ENCODE data around the gene PIAS1. TPM values are rescaled to one million over a fixed set of nuclear protein-coding genes. Genes with fewer than 3 reads are reported as not detected.

The PIAS1 gene
- total and polyA plus RNA-seq, 9 of the 15 experiments (the other 6 are each of a cell fraction or from before 2014, with no cell fraction given), result 18.0 to 59.1 (median 28.5) TPM

GRCh38 chr15:68184616-68185480, 130.7 kb downstream of the PIAS1 start:
- Histone ChIP-seq H4K20me1 (replicated peaks; ENCODE audit: control insufficient read depth, insufficient read depth, low read length) (no peaks in the 10 kb centered on the region), H2AFZ (ENCODE audit: low read depth, low read length) (no peak overlapping the region), H3K27ac (ENCODE audit: extremely low read depth, low read depth, low read length) (no peak overlapping the region), H3K4me2 (ENCODE audit: insufficient read depth, low read length) (no peak overlapping the region), H3K79me2 (ENCODE audit: control insufficient read depth, insufficient read depth, low read length) (no peaks in the 10 kb centered on the region), H3K27me3 (ENCODE audit: control insufficient read depth in 2 of 2, insufficient read depth in 2 of 2, low read length in 2 of 2) (no peaks in the 10 kb centered on the region), H3K9me1 (ENCODE audit: control insufficient read depth, insufficient read depth, low read length) (no peaks in the 10 kb centered on the region), H3K4me3 (no peak overlapping the region), H3K9me3 (replicated peaks; ENCODE audit: control insufficient read depth, insufficient read depth, low read depth, low read length) (no peaks in the 10 kb centered on the region), H3K9ac (ENCODE audit: insufficient read depth in 1 of 2, low read depth in 2 of 2, low read length in 2 of 2) (no peak overlapping the region), H3K4me1 (replicated peaks in 1 of 2; ENCODE audit: control insufficient read depth in 2 of 2, insufficient read depth in 2 of 2, low read length in 2 of 2) (no peaks in the 10 kb centered on the region), H3K36me3 (ENCODE audit: control insufficient read depth, insufficient read depth, low read length) (peaks cover 88% of the 10 kb centered on the region)
- in situ Hi-C loops (cut with MboI) (no loop called here), intact Hi-C loops (cut with micrococcal nuclease) (no loop called here)
- WGBS (ENCODE audit: insufficient coverage, low coverage, missing lambda C conversion rate), result 90% methylated on average over 5 of the region's 5 CpGs
- POLR2A ChIA-PET, result interaction anchor here (1.2 kb wide), 1 partner anchor 332 kb away, joined by 3 read pairs; no protein-coding TSS in a partner anchor
- FAIRE-seq (peak; percentile 57), ATAC-seq (no peak), DNase-seq (ENCODE audit: extremely low read depth in 1 of 4, low spot score in 3 of 4) (no peak)
- TF ChIP-seq NR2C1 (IDR thresholded peaks at IDR 0.05) (no peak), NR2C1 (tag; IDR thresholded peaks at IDR 0.05) (no peak), MAFG (tag; conservative IDR thresholded peaks at IDR 0.05) (peak; percentile 70), ZKSCAN3 (CRISPR knock-in tag; IDR thresholded peaks at IDR 0.05) (no peak), MAFF (IDR thresholded peaks at IDR 0.05; ENCODE audit: low read length) (peak; percentile 34; the same call in 1 of the 2 replicates), CBX3 (IDR thresholded peaks at IDR 0.05; ENCODE audit: borderline replicate concordance in 1 of 2, low read length in 2 of 2) (no peak), ZBTB7A (IDR thresholded peaks at IDR 0.05; ENCODE audit: borderline replicate concordance, control insufficient read depth, low read depth, low read length) (no peak), KDM4B (IDR thresholded peaks at IDR 0.05; ENCODE audit: borderline replicate concordance in 2 of 2, low read depth in 1 of 2) (no peak), POLR2AphosphoS2 (IDR thresholded peaks at IDR 0.05; ENCODE audit: low read length) (no peak), C11orf30 (IDR thresholded peaks at IDR 0.05; ENCODE audit: low read depth) (peak; percentile 77), EP400 (IDR thresholded peaks at IDR 0.05) (no peak), CCAR2 (IDR thresholded peaks at IDR 0.05; ENCODE audit: low read depth, low read length) (no peak), EHMT2 (IDR thresholded peaks at IDR 0.05) (no peak), MAFK (IDR thresholded peaks at IDR 0.05; ENCODE audit: low read length) (peak; percentile 52; the same call in 1 of the 2 replicates), ZNF316 (IDR thresholded peaks at IDR 0.05) (peak; percentile 76), PRMT5 (CRISPR knock-in tag; IDR thresholded peaks at IDR 0.05) (no peak)
- TF ChIP-seq, protein P1, sequence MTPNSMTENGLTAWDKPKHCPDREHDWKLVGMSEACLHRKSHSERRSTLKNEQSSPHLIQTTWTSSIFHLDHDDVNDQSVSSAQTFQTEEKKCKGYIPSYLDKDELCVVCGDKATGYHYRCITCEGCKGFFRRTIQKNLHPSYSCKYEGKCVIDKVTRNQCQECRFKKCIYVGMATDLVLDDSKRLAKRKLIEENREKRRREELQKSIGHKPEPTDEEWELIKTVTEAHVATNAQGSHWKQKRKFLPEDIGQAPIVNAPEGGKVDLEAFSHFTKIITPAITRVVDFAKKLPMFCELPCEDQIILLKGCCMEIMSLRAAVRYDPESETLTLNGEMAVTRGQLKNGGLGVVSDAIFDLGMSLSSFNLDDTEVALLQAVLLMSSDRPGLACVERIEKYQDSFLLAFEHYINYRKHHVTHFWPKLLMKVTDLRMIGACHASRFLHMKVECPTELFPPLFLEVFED (CRISPR knock-in tag; conservative IDR thresholded peaks at IDR 0.05), result no peak
- CTCF ChIA-PET (ENCODE audit: low intra/inter-chr PET ratio), result no interaction called here
- BruUV-seq (replicated peaks), result no TSS peak

Measured in K562 (cell line).